ENCODE results near the gene TMCO4.

Gene TMCO4

GRCh38 chr1:19680644-19681043 lies 119.1 kb downstream of the TMCO4 start:
- no peak for DNase-seq

GRCh38 chr1:19679691-19680090 lies 120.0 kb downstream of the TMCO4 start:
- DNase-seq: no peak

- no peak for DNase-seq
Observed at GRCh38 chr1:19678931-19679453, 120.7 kb downstream of the TMCO4 start.

- DNase-seq: no peak
Observed at GRCh38 chr1:19678493-19678892, 121.2 kb downstream of the TMCO4 start.

- peak; percentile 71 for DNase-seq
Observed at GRCh38 chr1:19676438-19676922, 123.2 kb downstream of the TMCO4 start.

GRCh38 chr1:19675797-19676196 lies 123.9 kb downstream of the TMCO4 start:
- DNase-seq: no peak

GRCh38 chr1:19672237-19672636 lies 127.5 kb downstream of the TMCO4 start:
- DNase-seq: no peak

- DNase-seq: no peak
Observed at GRCh38 chr1:19670787-19671186, 128.9 kb downstream of the TMCO4 start.

GRCh38 chr1:19668888-19669287 lies 130.8 kb downstream of the TMCO4 start:
- DNase-seq: no peak

- DNase-seq: no peak
Observed at GRCh38 chr1:19665496-19666465, 133.9 kb downstream of the TMCO4 start.

GRCh38 chr1:19665186-19665495 lies 134.6 kb downstream of the TMCO4 start:
- DNase-seq: no peak

- DNase-seq: no peak
Observed at GRCh38 chr1:19664453-19665185, 135.1 kb downstream of the TMCO4 start, which contains the start of gene HTR6. Gene HTR6 (plus strand): TSS chr1:19664875. CDS start chr1:19665754, 879 bp downstream.

GRCh38 chr1:19662313-19662712 lies 137.4 kb downstream of the TMCO4 start:
- no peak for DNase-seq

- DNase-seq: peak; percentile 42
Observed at GRCh38 chr1:19661721-19662228, 137.9 kb downstream of the TMCO4 start.

GRCh38 chr1:19658186-19658585 lies 141.5 kb downstream of the TMCO4 start:
- no peak for DNase-seq

- DNase-seq: no peak
Observed at GRCh38 chr1:19657511-19657910, 142.2 kb downstream of the TMCO4 start.

- DNase-seq: no peak
Observed at GRCh38 chr1:19656780-19657466, 142.8 kb downstream of the TMCO4 start.

GRCh38 chr1:19656134-19656779 lies 143.5 kb downstream of the TMCO4 start:
- DNase-seq: no peak

- DNase-seq: no peak
Observed at GRCh38 chr1:19655718-19656080, 144.0 kb downstream of the TMCO4 start.

- DNase-seq: no peak
Observed at GRCh38 chr1:19654886-19655717, 144.6 kb downstream of the TMCO4 start.

GRCh38 chr1:19654386-19654785 lies 145.3 kb downstream of the TMCO4 start:
- no peak for DNase-seq

All from fibroblast of upper back skin (primary cell).